RPMI8226 (cell line): ENCODE data around the gene COL27A1.

Source experiments
- DNase-seq: peaks from one replicate; pipeline ENCODE4 v3.0.0-alpha.2; 2015

The COL27A1 gene

GRCh38 chr9:114155263-114155994 lies at the start of gene COL27A1:
Gene COL27A1, plus strand, starts transcription at chr9:114155537. Its CDS starts 414 bp downstream, at chr9:114155951.
- DNase-seq, result peak; percentile 70

- DNase-seq, result no peak
Observed at GRCh38 chr9:114107286-114108001, 47.9 kb upstream of the COL27A1 start.

GRCh38 chr9:114108016-114108833 lies 47.1 kb upstream of the COL27A1 start:
- peak; percentile 66 for DNase-seq

- no peak for DNase-seq
Observed at GRCh38 chr9:114109124-114109523, 46.2 kb upstream of the COL27A1 start.

GRCh38 chr9:114110180-114110579 lies 45.2 kb upstream of the COL27A1 start:
- no peak for DNase-seq

- DNase-seq, result no peak
Observed at GRCh38 chr9:114112325-114112724, 43.0 kb upstream of the COL27A1 start.

- no peak for DNase-seq
Observed at GRCh38 chr9:114112778-114113584, 42.4 kb upstream of the COL27A1 start.

- DNase-seq, result no peak
Observed at GRCh38 chr9:114114364-114114763, 41.0 kb upstream of the COL27A1 start.

- DNase-seq, result no peak
Observed at GRCh38 chr9:114115654-114116125, 39.6 kb upstream of the COL27A1 start.

GRCh38 chr9:114116126-114116747 lies 39.1 kb upstream of the COL27A1 start:
- DNase-seq, result no peak

GRCh38 chr9:114117614-114117995 lies 37.7 kb upstream of the COL27A1 start:
- no peak for DNase-seq

- no peak for DNase-seq
Observed at GRCh38 chr9:114117996-114118830, 37.1 kb upstream of the COL27A1 start.

- DNase-seq, result no peak
Observed at GRCh38 chr9:114119242-114120191, 35.8 kb upstream of the COL27A1 start.

GRCh38 chr9:114120192-114121014 lies 34.9 kb upstream of the COL27A1 start:
- no peak for DNase-seq

GRCh38 chr9:114121227-114122135 lies 33.9 kb upstream of the COL27A1 start:
- no peak for DNase-seq

- DNase-seq, result no peak
Observed at GRCh38 chr9:114122136-114123027, 33.0 kb upstream of the COL27A1 start.
